ENCODE results near the gene NRXN3.

NRXN3 gene

DNA sequence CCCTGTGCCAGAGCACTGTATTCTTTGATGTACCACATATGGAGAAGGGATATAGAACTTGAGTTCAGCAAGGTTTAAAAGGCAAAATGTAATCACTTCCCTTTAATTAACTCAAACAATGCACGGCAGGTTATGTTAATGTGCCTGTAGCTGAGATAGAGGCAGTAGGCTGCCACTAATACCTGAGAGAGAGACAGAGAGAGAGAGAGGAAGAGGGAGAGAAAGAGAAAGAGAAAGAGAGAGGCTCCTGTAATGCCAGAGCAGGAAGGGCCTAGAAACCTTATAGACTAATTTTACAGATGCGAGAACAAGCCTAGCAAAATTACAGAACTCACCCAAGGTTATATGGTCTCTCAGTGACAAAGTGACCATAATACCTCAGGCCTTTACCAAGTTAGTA lies 679.8 kb downstream of the NRXN3 start:
- no peak for DNase-seq

DNA sequence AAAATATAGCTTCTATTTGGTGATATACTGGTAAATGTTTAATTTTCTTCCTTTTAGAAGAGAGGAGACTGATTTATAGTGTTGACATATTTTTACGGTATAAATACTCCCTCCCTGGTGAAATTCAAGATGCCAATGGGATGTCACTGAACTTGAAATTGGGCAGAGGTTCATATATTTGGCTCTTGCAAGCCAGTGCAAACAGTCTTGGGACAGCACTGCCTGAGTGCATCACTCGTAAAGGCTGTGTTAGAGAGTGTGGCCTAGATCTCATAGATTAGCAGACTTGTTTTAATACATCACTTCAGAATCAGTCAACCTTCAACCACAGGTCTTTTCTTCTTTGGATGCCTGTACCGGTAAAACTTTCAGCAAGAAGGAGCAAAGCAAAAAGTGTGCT lies 681.0 kb downstream of the NRXN3 start:
- DNase-seq = no peak

DNA sequence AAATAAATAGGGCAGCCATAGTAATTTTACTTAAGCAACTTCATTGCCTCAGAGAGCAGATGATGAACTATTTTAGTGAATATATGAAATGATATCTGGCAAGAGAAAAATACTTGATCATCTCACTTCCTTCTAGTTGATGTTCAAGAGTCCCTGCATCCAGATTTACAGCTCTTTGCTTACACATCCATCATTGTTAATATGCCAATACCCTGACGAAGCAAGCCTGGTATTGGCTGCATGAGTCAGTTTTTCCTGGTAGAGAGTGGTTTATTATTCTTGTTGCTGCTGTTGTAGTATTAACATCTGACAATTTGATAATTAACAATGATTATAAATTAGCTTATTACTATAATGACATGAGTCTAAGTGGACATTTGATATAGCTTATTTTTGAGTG lies 681.9 kb downstream of the NRXN3 start:
- no peak for DNase-seq

DNA sequence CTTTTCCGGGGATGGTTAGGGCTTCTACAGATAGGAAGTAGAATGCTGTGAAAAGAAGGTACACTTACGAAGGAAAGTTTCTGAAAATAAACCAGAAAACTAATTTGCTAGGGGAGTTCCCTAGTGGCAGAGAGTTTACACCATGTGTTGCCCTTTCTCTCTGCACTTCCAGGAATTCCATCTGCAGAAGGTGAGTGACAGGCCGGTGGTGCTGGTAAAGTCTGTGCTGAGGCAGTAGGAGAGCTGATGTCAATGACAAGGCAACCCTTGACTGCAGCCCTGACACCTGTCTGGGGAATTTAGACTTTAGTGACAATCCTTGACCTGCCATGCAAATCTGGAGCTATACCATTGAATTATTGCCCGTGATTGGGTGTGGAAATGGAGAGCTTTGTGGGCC lies 687.8 kb downstream of the NRXN3 start:
- DNase-seq = no peak

DNA sequence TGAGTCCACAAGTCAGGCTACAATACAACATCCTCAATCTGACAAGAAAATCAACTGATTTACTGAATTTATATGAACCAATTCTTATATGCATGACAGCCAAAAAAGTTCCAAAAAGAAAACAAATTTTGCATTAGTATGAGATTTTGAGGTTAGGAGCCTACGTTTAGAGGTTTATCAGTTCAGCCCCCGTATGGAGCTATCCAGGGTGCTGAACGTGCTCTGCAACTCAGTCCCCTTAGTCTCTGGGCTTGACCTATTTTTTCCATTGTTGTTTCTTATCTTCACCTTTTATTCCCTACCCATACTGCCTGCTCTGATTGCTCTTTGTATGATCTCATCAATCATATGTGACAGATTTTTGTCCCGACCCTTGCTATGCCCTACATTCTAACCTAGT lies 693.0 kb downstream of the NRXN3 start:
- no peak for DNase-seq

DNA sequence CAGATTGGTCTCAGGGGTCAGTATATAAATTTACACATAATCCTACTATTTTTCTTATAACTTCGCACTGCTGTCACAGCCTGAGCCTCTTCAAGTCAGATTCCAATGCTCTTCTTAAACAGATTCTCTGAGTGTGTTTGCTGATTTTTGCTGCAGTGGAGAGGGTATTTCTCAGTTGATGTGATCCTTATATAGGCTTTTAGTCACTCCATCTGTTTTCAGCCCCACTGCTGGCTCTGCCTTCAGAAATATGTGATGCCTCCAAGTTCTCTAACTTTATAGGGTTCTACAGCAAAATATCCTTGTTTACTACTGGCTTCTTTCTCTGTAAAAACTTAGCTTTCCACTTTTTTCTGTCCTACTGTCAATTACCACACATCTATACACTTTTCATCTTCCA lies 702.7 kb downstream of the NRXN3 start:
- DNase-seq = no peak

DNA sequence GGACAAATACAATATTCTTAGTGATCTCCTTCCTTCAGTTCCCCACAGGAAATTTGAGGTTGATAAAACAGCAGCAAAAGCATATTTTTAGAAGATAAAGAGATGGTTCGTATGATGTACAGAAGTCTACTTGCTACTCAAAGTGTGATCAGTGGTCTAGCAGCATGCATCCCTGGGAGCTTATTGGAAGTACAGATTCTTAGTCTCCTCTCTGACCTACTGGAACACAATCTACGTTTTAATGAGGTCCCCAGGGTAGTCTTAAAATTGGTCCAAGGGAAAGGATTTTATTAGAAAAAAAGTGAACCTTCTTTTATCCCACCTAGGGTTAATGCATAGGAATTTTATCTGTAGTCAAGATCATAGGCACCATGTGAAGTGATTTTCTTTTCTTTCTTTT lies 703.4 kb downstream of the NRXN3 start:
- no peak for DNase-seq

DNA sequence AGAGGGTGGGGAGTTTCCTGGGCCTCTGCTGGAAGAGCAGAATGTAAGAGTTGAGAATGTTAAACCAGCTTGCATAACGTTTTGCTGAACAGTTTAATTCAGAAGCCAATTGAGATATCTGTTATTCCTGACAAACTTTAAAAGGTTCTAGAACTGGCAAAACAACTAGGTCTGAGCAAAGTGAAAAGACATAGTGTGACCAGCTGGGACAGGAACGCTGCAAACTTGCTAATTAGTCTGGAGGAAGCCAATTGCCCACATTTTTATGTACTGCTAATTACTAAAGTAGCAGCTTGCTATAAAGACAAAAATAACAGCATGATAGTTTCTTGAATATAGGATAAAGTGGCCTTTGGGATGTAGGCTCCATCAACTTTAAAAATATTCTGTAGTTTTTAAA lies 704.9 kb downstream of the NRXN3 start:
- DNase-seq = no peak

DNA sequence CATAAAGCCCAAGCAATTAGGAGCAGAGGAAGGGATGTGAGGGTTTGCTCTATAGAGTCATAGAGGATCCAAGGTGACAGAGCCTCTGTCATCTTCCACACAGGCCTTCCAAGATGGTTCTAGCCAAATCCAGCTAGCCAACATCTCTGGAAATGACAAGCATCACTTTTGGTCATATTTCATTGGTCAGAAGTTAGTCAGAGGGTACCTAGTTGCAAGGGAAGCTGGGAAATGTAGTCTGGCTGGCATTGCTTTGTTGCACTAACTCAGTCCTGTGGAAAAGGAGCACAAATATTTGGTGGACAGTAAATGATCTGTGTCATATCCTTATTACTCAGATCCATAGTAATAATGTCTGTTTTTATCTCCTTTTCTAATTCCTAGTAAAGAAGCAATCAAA lies 715.7 kb downstream of the NRXN3 start:
- DNase-seq = no peak

DNA sequence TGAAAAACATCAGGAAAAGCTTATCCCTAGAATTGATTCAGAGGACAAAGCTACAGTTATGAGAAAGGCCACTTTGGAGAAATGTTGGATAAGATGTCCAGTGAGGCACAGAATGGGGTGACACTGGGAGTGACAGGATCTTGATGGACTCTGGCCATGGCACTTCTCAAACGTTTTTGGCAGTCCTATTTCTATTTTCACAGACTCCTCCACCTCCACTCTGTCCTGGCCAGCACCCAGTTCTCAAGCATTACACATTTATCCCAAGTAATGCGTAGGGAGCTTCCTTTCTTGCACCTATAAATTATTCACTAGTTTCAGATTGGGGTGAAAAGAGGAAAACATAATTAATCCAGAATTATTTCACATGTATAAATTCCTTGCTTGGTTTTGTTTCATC lies 727.3 kb downstream of the NRXN3 start:
- DNase-seq = no peak

DNA sequence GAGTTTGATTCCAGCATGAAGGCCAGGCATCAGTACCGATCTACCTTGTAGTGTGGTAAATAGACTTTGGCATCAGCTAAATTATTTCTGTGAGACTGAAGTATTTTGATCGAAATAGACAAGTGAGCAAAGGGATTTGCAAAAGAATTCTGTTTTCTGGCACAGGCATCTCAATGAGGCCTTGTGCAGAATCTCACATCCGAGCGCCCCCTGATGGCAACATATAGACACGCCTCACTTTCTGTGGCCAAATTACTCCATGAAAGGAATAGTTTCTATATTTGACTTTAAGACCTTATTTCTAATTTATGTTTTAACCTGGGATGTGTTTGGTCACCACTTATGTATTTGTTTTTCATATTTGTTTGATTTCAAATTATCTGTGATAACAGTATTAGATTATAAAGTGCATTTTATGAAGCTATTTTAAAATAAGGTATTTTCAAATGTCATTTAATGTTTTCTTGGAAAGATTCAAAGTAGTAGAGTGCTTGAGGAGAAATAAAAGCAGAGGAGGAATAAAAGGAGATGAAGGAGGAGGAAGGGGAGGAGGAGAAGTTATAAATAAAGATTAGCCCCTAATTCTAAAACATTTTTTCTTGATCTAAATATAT lies 731.9 kb downstream of the NRXN3 start:
- no peak for DNase-seq

DNA sequence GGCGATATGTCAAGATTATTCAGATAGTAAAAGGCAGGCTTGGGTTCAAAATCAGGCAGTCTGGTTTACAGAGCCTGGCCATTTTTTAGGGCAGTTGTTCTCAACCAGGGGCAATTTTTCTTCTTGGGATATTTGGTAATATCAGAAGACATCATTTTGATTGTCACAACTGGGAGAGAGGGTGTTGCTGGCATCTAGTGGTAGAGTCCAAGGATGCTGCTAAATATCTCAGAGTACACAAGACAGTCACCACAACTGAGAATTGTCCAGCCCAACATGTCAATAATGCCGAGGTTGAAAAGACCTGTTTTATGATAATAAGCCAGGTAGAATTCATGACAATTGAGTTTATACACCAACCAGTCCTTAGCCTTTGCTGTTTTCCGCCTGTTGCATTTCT lies 733.9 kb downstream of the NRXN3 start:
- DNase-seq = no peak

DNA sequence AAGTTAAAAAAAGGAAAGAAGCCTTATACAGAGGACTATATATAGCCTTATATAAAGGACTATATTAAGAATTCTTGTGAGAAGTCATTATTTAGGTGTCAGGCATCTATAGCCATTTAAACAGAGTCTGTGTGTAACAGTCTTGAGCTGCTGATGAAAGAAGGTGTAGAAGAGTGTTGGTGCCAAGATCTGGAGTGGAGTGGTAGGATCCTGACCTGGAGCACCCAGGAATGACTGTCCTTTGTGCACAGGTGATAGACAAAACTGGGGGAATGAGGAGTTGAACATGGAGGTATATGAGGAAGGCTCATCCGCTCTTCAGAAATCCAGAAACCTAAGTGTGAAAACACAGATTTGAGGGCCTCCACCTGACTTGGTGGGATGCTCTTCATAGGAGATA lies 747.3 kb downstream of the NRXN3 start:
- no peak for DNase-seq

DNA sequence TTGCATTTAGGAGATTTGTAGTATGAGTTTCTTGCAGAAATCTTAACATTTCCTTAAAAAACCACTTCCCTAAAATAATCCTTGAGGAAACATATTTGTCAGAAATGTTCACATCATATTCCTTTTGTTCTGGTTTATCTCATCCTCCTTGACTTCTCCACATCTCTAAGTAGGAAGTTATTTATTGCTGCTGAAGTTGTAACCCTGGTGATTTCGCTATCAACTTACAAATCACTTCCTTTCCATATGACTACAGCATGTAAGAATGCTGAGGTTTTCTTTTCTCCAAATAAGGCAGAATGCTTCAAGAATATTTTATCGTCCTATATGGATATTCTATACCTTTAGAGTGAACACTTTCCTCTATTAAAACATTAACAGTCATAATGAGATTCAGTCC lies 751.7 kb downstream of the NRXN3 start:
- DNase-seq = no peak

DNA sequence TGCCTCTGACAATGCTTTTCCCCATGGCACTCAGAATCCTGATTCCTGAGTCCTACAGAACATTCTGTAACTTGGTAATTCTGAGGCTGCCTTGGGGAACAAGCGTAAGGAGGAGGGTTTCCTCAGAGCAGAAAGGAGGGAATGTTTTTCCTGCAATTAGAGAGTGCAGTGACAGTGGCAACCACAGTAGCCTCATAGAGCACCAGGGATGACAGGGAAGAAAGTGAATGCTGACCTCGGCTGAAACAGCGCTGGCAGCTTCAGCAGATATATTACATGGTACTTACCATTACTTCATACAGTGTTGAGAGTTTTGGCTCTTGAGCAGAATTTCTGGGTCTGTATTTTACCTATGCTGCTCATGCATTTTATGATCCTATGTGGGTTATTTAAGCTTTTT lies 757.1 kb downstream of the NRXN3 start:
- DNase-seq = no peak

DNA sequence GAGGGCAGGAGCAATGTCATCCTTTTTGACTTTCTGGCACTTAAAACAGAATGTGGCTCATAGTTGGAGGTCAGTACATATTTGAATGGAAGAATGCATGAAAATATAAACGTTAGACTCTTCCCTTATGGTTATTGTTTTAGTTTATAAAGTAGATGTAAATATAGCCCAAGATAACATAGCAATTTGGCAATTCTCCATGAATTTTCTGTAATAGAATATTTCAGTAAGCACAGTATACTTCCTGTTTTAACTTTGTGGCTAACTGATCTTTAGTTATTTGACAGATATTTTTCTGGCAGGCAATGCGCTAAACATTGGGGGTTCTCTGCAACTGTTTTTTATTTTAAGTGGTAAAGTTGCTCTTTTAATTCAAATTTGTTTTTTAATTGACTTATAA lies 763.0 kb downstream of the NRXN3 start:
- DNase-seq = no peak

DNA sequence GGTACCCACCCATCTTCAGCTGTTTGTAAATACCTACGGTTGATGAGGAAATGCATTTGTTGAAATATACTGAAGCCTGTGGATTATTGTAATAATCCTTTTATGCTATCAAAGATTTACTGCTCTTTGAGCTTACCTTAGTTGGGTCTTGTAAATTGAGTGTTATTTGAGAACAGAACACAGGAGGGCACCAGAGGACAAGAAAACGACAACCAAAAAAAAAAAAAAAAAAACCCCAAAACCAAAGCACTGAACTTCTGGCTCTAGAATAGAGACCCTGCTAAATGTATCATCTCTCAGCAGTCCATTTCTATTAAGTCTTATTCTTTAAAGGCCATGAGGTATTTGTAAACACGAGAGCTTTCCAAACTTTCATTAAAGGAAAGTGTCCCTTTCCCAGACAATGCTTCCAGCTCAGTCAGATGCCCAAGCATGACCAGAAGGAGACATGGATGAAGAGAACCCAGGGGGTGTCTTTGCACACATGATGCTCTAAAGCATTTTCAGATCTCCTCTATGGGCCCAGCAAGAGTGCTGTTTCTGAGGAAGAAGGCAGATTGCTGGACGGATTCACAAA lies 763.9 kb downstream of the NRXN3 start:
- no peak for DNase-seq

DNA sequence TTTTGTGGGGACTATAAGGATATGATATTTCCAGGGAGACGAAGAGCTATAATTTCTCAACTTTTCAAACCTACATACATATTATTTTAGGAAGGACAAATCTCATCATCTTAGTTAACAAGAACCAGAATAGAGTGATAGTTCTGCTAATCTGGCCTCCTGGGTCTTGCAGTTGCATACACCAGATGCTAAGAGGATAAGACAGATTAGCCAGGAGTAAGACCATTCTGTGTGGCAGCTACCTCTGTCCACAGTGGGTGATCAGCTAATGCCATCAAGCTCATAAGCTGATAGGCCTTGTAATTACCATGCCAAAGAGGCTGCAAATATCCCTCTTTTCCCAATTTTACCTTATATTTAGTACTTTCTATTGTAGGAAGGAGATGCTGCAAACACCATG lies 776.8 kb downstream of the NRXN3 start:
- DNase-seq = no peak

DNA sequence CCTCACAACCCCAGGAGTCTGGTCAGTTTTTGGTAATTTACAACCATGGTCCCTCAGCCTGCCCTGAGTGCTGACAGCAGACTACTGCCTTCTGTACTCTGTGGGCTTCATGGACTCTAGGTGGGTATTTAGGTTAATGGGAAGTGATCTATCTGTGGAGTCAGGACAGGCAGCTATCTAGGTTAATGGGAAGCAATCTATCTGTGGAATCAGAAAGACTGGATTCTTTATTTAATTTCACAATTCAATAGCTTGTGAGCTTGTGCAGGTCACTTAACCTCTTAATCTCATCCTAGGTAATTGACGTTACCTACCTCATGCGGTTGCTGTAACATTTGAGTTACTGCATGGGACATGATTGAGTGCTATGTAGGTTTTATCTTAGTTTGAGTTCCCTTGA lies 777.5 kb downstream of the NRXN3 start:
- no peak for DNase-seq

DNA sequence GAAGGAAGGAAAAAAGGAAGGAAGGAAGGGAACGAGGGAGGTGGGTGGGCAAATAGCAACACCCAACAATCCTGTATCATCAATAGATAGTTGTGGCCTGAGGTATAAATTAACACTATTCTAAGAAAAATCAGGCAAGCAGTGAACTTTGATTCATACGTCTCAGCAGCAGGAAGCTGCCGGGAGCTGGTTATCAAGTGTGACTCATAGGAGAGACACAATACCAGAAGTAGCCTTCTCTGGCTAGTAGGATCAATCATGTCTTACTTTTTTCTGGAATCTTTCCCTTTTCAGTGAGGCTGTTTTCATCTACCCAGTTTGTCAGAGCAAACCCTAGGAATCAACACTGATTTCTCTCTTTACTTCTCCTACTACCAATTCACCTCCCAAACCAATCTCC lies 780.5 kb downstream of the NRXN3 start:
- no peak for DNase-seq

DNA sequence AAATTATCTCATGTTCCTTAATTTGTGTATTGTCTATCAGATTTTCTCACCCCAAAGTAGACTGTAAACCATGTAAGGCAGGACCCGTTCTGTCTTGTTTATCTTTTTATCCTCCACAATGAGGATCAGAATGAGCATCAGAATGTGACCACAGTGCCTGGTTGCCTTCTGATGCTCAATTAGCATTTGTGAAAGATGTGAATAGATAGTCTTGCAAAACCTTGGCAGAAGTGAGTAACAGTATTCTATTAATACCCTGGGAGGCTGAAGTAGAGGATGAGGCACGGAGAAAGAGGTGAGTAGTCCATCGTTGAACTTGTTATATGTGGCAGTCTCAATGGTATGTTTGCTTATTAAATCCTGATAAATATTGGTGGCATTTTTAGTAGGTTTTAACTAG lies 781.4 kb downstream of the NRXN3 start:
- no peak for DNase-seq

DNA sequence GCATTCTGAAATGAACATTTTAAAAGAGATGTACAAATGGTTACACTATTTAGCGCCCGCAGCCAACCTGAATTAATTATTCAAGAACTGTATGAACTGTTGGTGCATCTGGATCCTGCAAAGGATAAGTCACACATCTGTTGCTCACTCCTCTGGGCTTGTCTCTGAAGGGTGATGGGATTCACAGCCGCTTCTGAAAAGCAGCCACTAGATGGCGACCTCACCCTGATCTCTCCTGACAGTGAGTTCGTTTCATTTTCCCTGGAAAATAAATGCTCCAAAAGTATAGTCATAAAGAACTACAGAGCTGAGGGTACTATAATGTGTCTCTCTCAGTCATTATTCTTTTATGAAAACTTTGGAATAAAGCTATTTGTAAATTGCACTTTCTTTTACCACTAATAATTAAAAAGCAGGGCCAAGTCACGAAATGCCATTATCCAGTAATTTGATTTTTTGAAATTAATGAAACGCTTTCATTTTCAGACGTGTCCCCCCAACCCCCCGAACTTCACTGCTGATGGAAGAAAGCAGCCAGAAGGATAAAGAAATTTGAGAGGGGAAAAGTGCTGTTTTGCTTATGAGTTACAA lies 789.6 kb downstream of the NRXN3 start:
- peak; percentile 12 for DNase-seq

DNA sequence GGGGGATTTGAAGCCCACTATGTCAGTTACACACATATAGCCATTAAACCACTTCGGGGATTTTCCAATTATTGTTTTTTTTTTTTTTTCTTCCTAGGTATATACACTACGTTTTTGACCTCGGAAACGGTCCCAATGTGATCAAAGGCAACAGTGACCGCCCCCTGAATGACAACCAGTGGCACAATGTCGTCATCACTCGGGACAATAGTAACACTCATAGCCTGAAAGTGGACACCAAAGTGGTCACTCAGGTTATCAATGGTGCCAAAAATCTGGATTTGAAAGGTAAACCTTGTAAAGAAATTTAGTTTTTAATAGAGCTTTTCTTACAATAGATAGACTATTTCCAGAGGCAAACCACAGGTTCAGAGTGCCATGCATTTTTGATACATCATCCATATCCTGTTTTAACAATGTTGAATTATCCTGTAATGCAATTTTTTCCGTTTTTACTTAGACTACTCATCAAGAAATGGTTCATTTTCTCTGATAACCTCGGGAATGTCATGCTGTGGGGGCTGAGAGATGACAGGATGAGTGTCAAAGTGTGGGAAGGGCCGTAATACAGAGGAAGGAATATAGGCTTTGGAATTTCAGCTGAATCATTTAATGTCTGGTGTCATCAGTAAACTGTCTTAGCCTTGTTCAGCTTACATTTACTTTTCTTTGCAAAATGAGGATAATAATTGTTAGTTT lies 797.1 kb downstream of the NRXN3 start:
- no peak for DNase-seq

DNA sequence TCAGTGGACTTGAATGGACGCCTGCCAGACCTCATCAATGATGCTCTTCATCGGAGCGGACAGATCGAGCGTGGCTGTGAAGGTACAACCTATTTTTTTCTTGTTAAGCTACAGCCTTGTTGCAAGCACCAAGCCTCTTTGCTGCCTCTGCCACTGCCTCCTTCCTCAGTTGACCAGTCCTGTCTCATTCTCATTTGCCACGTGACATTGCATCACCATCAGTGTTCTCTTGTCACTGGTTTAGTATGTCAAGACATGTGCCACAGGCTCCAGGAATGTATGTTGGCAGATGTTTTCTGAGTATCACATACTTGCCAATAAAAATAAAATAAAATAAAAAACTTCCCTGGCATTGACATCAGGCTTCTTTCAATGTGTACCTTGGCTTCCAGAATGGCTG lies 798.1 kb downstream of the NRXN3 start:
- DNase-seq = no peak

DNA sequence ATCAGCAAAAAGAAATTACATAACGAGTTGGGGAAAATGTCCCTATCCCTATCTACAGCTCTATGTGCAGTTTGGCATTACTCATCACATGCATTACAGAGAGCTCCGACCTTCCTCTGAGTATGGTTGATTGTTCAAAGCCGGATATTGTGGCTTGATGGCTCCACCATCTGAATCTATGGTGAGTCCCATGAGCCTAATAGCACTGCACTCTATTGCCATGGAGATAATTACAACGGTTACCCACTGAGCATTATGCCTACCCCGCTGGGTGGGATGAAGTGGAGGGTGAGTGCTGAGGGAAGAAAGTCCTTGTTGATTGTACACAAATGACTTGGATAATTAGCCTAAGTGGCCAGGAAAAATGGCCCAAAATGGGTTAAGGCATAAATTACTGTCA lies 800.5 kb downstream of the NRXN3 start:
- DNase-seq = no peak
